ENCODE measurements around the gene MAP3K20.
"Not testable (repeated sequence)": the region's sequence is repeated elsewhere in the genome, so short reads cannot be mapped to it uniquely, and the experiment has no call there.

- not testable (repeated sequence) for TF ChIP-seq REST (IDR thresholded peaks at IDR 0.05; ENCODE audit: low read depth, low read length); CHD4 (IDR thresholded peaks at IDR 0.05); POLR2AphosphoS5 (IDR thresholded peaks at IDR 0.05; ENCODE audit: low read length); TCF12 (IDR thresholded peaks at IDR 0.05; ENCODE audit: low read depth, low read length); SMC3 (IDR thresholded peaks at IDR 0.05; ENCODE audit: borderline replicate concordance, low read length); POLR2A (IDR thresholded peaks at IDR 0.05; ENCODE audit: low read depth, low read length); TARDBP (IDR thresholded peaks at IDR 0.05; ENCODE audit: borderline replicate concordance); NKRF (conservative IDR thresholded peaks at IDR 0.05)
Measured at GRCh38 chr2:173309370-173309769, 233.7 kb downstream of the MAP3K20 start.
